ENCODE results near the gene GIMAP7. TPM values are rescaled to one million over a fixed set of nuclear protein-coding genes. Genes with fewer than 3 reads are reported as not detected.

GIMAP7 gene
- polyA plus RNA-seq, 1 of the 3 experiments (the other 2 are of a cell fraction): not detected

DNA sequence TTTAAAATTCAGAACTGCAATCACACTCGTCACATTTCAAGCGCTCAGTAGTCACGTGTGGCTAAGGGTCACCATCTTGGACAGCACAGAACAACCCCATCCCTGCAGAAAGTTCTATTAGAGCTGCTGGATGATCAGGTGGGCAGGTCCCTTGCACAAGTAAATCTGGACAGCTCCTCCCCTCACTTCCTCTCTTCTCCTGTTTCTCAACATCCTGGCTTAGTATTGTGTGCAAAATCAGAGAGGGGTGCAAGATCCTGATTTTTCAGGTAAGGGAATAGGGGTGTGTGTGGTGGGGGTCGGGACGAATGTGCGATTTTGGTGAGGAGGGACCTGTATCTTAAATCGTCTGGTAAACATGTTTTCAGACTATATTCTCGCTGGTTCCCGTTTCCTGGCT is 52.5 kb downstream of the GIMAP7 start, which contains the start of gene GIMAP4:
Gene GIMAP4, plus strand, starts transcription at position 222 of the 400 bp plus-strand sequence. CDS start 2,512 bp downstream, outside the sequence.
- no peaks in the 10 kb centered on the region for H4K20me1 ChIP-seq (ENCODE audit: insufficient read depth)
- no peaks in the 10 kb centered on the region for H3K9me3 ChIP-seq
- H3K27me3 ChIP-seq (ENCODE audit: insufficient read depth): no peaks in the 10 kb centered on the region
- no peak within 1 kb of the TSS for H3K4me2 ChIP-seq
- no peak within 1 kb of the TSS for H3K4me3 ChIP-seq (ENCODE audit: low read depth in 2 of 2, low read length in 1 of 2)
- WGBS (ENCODE audit: low lambda C conversion rate): under 1% methylated on average over 9 of the region's 9 CpGs
- CTCF ChIA-PET: interaction anchor here (1.8 kb wide), 1 partner anchor 118 kb away, joined by 4 read pairs; no protein-coding TSS in a partner anchor
- no peaks in the 10 kb centered on the region for H3F3A ChIP-seq (replicated peaks; ENCODE audit: insufficient read depth)
- no peak for DNase-seq
- H3K79me2 ChIP-seq (ENCODE audit: insufficient read depth): no peaks in the 10 kb centered on the region
- TF ChIP-seq ELF1 (IDR thresholded peaks at IDR 0.05) (no peak), TCF12 (IDR thresholded peaks at IDR 0.05) (no peak), NRF1 (IDR thresholded peaks at IDR 0.05; ENCODE audit: low read depth, low read length) (no peak), JUND (IDR thresholded peaks at IDR 0.05) (no peak), RCOR1 (IDR thresholded peaks at IDR 0.05; ENCODE audit: low read length) (no peak), GABPA (IDR thresholded peaks at IDR 0.05; ENCODE audit: low read depth) (no peak), SMC3 (IDR thresholded peaks at IDR 0.05; ENCODE audit: low read depth, low read length) (no peak), POLR2AphosphoS5 (IDR thresholded peaks at IDR 0.05; ENCODE audit: low read depth, low read length) (no peak)
- TF ChIP-seq, protein P1, sequence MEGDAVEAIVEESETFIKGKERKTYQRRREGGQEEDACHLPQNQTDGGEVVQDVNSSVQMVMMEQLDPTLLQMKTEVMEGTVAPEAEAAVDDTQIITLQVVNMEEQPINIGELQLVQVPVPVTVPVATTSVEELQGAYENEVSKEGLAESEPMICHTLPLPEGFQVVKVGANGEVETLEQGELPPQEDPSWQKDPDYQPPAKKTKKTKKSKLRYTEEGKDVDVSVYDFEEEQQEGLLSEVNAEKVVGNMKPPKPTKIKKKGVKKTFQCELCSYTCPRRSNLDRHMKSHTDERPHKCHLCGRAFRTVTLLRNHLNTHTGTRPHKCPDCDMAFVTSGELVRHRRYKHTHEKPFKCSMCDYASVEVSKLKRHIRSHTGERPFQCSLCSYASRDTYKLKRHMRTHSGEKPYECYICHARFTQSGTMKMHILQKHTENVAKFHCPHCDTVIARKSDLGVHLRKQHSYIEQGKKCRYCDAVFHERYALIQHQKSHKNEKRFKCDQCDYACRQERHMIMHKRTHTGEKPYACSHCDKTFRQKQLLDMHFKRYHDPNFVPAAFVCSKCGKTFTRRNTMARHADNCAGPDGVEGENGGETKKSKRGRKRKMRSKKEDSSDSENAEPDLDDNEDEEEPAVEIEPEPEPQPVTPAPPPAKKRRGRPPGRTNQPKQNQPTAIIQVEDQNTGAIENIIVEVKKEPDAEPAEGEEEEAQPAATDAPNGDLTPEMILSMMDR (IDR thresholded peaks at IDR 0.05): no peak
- TF ChIP-seq, protein P2, sequence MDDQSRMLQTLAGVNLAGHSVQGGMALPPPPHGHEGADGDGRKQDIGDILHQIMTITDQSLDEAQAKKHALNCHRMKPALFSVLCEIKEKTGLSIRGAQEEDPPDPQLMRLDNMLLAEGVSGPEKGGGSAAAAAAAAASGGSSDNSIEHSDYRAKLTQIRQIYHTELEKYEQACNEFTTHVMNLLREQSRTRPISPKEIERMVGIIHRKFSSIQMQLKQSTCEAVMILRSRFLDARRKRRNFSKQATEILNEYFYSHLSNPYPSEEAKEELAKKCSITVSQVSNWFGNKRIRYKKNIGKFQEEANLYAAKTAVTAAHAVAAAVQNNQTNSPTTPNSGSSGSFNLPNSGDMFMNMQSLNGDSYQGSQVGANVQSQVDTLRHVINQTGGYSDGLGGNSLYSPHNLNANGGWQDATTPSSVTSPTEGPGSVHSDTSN (IDR thresholded peaks at IDR 0.05): no peak
- no peak within 1 kb of the TSS for H3K9ac ChIP-seq
- no peaks in the 10 kb centered on the region for H3K9me2 ChIP-seq
- H3K36me3 ChIP-seq (replicated peaks in 1 of 2; ENCODE audit: control insufficient read depth in 1 of 2, insufficient read depth in 2 of 2, low read length in 1 of 2): no peaks in the 10 kb centered on the region
- H3K27ac ChIP-seq (ENCODE audit: low read depth in 2 of 2, low read length in 1 of 2): no peak within 1 kb of the TSS
- H3K4me1 ChIP-seq (ENCODE audit: control insufficient read depth in 1 of 2, insufficient read depth in 2 of 2, low read depth in 1 of 2, low read length in 1 of 2): no peaks in the 10 kb centered on the region
- no peak within 1 kb of the TSS for H2AFZ ChIP-seq (ENCODE audit: low read depth)
- POLR2A ChIA-PET: no interaction called here

DNA sequence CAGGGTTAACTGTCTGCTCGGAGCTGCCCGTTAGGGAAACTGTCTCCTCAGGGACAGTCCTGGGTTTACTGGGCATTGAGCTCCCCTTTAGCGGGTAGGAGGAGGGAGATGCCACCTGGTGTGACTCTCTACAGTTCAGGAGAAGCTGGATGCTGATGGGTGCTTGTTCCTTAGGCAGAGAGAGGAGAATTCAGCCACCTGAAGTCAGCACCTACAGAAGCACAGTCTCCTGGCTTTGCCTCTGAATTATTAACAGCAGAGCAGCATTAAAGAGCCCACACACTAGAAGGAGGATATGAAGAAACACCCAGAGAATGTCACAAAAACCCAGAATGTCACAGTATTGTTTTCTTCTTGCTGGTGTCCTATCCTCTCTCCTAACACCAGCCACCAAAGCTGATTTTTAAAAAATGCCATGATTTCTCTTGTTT is 53.2 kb downstream of the GIMAP7 start:
- Histone ChIP-seq H3K36me3 (replicated peaks in 1 of 2; ENCODE audit: control insufficient read depth in 1 of 2, insufficient read depth in 2 of 2, low read length in 1 of 2) (no peaks in the 10 kb centered on the region), H3K27me3 (ENCODE audit: insufficient read depth) (no peaks in the 10 kb centered on the region), H3K4me3 (ENCODE audit: low read depth in 2 of 2, low read length in 1 of 2) (no peak overlapping the region), H3K4me2 (no peak overlapping the region), H2AFZ (ENCODE audit: low read depth) (no peak overlapping the region), H3K9me2 (no peaks in the 10 kb centered on the region), H3K9ac (no peak overlapping the region), H3K9me3 (no peaks in the 10 kb centered on the region), H4K20me1 (ENCODE audit: insufficient read depth) (no peaks in the 10 kb centered on the region), H3F3A (replicated peaks; ENCODE audit: insufficient read depth) (no peaks in the 10 kb centered on the region), H3K79me2 (ENCODE audit: insufficient read depth) (no peaks in the 10 kb centered on the region), H3K4me1 (ENCODE audit: control insufficient read depth in 1 of 2, insufficient read depth in 2 of 2, low read depth in 1 of 2, low read length in 1 of 2) (no peaks in the 10 kb centered on the region), H3K27ac (ENCODE audit: low read depth in 2 of 2, low read length in 1 of 2) (no peak overlapping the region)
- no peak for DNase-seq
- ChIA-PET POLR2A (no interaction called here), CTCF (interaction anchor here (1.8 kb wide), 1 partner anchor 119 kb away, joined by 4 read pairs; no protein-coding TSS in a partner anchor)
- 0% methylated on average over 2 of the region's 3 CpGs for WGBS (ENCODE audit: low lambda C conversion rate)
- no peak for TF ChIP-seq RCOR1 (IDR thresholded peaks at IDR 0.05; ENCODE audit: low read length)
- TF ChIP-seq, protein P3, sequence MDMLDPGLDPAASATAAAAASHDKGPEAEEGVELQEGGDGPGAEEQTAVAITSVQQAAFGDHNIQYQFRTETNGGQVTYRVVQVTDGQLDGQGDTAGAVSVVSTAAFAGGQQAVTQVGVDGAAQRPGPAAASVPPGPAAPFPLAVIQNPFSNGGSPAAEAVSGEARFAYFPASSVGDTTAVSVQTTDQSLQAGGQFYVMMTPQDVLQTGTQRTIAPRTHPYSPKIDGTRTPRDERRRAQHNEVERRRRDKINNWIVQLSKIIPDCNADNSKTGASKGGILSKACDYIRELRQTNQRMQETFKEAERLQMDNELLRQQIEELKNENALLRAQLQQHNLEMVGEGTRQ (IDR thresholded peaks at IDR 0.05; ENCODE audit: borderline replicate concordance, low read depth, low read length): no peak
- TF ChIP-seq, protein P2 (IDR thresholded peaks at IDR 0.05): no peak
- TF ChIP-seq YY1 (IDR thresholded peaks at IDR 0.05; ENCODE audit: low read depth): no peak
- no peak for TF ChIP-seq POLR2AphosphoS5 (IDR thresholded peaks at IDR 0.05; ENCODE audit: low read depth, low read length)
- TF ChIP-seq REST (IDR thresholded peaks at IDR 0.05; ENCODE audit: low read depth, low read length): no peak
- no peak for TF ChIP-seq GATA2 (CRISPR knock-in tag; IDR thresholded peaks at IDR 0.05)
- TF ChIP-seq ZBTB33 (IDR thresholded peaks at IDR 0.05; ENCODE audit: borderline replicate concordance, low read depth): no peak
- TF ChIP-seq MEF2A (IDR thresholded peaks at IDR 0.05; ENCODE audit: borderline replicate concordance, low read depth): no peak
- no peak for TF ChIP-seq RAD21 (IDR thresholded peaks at IDR 0.05; ENCODE audit: low read length)

Measured in SK-N-SH (cell line).